Measurements from ENCODE around the gene CDK19. TPM values are rescaled to one million over a fixed set of nuclear protein-coding genes. Genes with fewer than 3 reads are reported as not detected.

Gene CDK19
- polyA plus RNA-seq, 1 of the 3 experiments (the other 2 are of a cell fraction): 6.5 TPM

DNA sequence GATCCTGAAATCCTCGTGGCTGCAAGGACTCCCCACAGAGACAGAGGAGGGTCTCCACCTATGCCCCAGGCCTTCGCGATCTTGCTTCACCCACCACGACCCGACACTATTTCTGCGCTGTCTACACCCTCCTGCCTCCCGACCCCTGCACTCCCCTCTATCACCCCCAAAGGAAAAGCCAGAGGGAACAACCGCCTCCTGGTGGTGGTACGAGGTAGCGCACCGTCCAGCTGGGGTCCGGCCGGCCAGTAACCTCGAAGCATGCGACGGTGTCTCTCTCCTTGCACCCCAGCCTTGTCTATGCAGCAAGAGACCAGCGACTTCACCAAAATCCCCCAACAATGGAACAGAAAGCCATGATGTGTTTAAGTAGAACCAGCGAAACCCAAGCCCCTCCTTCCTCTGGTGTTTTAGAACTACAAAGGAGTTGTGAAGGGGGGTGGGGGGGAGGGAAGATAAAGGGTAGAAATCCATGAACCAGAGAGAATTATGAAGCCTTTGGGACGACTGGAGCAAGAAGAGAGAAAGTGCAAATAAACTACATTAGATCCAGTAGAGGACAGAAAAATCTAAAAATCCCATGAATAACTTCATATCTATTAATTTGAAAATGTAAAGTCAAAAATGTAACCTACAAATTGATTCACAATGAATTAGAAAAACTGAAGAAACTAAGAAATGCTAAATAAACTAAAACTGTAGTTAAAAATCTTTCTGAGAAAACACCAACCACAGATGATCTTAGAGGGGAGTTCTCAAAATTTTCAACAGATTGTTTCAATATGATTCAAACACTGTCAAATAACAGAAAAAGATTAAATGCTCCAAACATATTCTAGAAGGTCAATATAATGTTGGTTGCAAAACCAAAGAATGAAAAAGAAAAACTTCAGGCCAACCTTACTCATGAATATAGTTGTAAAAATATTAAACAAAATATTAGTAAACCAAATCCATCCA, 168.0 kb downstream of the CDK19 start:
- no peak for DNase-seq
- no peaks in the 10 kb centered on the region for H3K9me3 ChIP-seq
- WGBS (ENCODE audit: low lambda C conversion rate): 95% methylated on average over 19 of the region's 19 CpGs
- ChIA-PET POLR2A (no interaction called here), CTCF (interaction anchor here (0.7 to 1.0 kb wide), 2 partner anchors 12 to 22 kb away, joined by 3 read pairs; no protein-coding TSS in a partner anchor)
- H3K4me1 ChIP-seq (ENCODE audit: control insufficient read depth in 1 of 2, insufficient read depth in 2 of 2, low read depth in 1 of 2, low read length in 1 of 2): peaks cover 10% of the 10 kb centered on the region in 2 experiments
- H3F3A ChIP-seq (replicated peaks; ENCODE audit: insufficient read depth): peaks cover 19% of the 10 kb centered on the region
- no peak overlapping the region for H3K4me2 ChIP-seq
- H2AFZ ChIP-seq (ENCODE audit: low read depth): no peak overlapping the region
- TF ChIP-seq NRF1 (IDR thresholded peaks at IDR 0.05; ENCODE audit: low read depth, low read length) (no peak), IRF3 (IDR thresholded peaks at IDR 0.05; ENCODE audit: low read depth, low read length) (no peak), CTCF (IDR thresholded peaks at IDR 0.05) (peak; percentile 41), POLR2AphosphoS5 (IDR thresholded peaks at IDR 0.05; ENCODE audit: low read depth, low read length) (no peak)
- no peaks in the 10 kb centered on the region for H3K27me3 ChIP-seq (ENCODE audit: insufficient read depth)
- no peaks in the 10 kb centered on the region; the same call in 1 of the 2 replicates for H3K9me2 ChIP-seq
- no peaks in the 10 kb centered on the region for H3K79me2 ChIP-seq (ENCODE audit: insufficient read depth)
- no peaks in the 10 kb centered on the region; the same call in 1 of the 2 replicates for H4K20me1 ChIP-seq (ENCODE audit: insufficient read depth)
- H3K4me3 ChIP-seq (ENCODE audit: low read depth in 2 of 2, low read length in 1 of 2): no peak overlapping the region
- no peak overlapping the region for H3K9ac ChIP-seq
- H3K36me3 ChIP-seq (replicated peaks in 1 of 2; ENCODE audit: control insufficient read depth in 1 of 2, insufficient read depth in 2 of 2, low read length in 1 of 2): peaks cover 0 to 7% of the 10 kb centered on the region in 2 experiments
- H3K27ac ChIP-seq (ENCODE audit: low read depth in 2 of 2, low read length in 1 of 2): no peak overlapping the region

DNA sequence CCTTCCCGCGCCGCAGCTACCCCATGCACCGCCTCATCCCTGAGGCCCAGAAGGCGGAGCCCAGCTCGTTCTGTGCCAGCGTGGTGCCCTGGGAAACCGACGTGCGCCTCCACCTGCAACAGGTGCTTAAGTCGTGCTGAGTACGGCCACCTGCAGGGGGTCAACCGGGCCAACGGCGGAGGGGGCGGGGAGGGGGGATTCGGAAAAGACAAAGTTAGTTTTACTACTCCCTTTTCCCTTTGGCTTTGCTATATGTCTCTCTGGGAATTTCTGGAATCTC, 168.9 kb downstream of the CDK19 start:
- H3K4me3 ChIP-seq (ENCODE audit: low read depth in 2 of 2, low read length in 1 of 2): no peak overlapping the region
- H3F3A ChIP-seq (replicated peaks; ENCODE audit: insufficient read depth): peaks cover 19% of the 10 kb centered on the region
- TF ChIP-seq PBX3 (IDR thresholded peaks at IDR 0.05) (no peak), RAD21 (IDR thresholded peaks at IDR 0.05; ENCODE audit: low read length) (no peak), USF1 (IDR thresholded peaks at IDR 0.05; ENCODE audit: borderline replicate concordance, low read depth) (no peak), YY1 (IDR thresholded peaks at IDR 0.05; ENCODE audit: low read depth) (no peak)
- no peak overlapping the region for H2AFZ ChIP-seq (ENCODE audit: low read depth)
- H3K27ac ChIP-seq (ENCODE audit: low read depth in 2 of 2, low read length in 1 of 2): no peak overlapping the region
- H3K4me1 ChIP-seq (ENCODE audit: control insufficient read depth in 1 of 2, insufficient read depth in 2 of 2, low read depth in 1 of 2, low read length in 1 of 2): peaks cover 10% of the 10 kb centered on the region in 2 experiments
- no peaks in the 10 kb centered on the region; the same call in 1 of the 2 replicates for H4K20me1 ChIP-seq (ENCODE audit: insufficient read depth)
- no peaks in the 10 kb centered on the region for H3K79me2 ChIP-seq (ENCODE audit: insufficient read depth)
- no peak overlapping the region for H3K9ac ChIP-seq
- no peak overlapping the region for H3K4me2 ChIP-seq
- H3K27me3 ChIP-seq (ENCODE audit: insufficient read depth): no peaks in the 10 kb centered on the region
- no peaks in the 10 kb centered on the region for H3K9me3 ChIP-seq
- CTCF ChIA-PET: no interaction called here
- peaks cover 0 to 7% of the 10 kb centered on the region in 2 experiments for H3K36me3 ChIP-seq (replicated peaks in 1 of 2; ENCODE audit: control insufficient read depth in 1 of 2, insufficient read depth in 2 of 2, low read length in 1 of 2)
- H3K9me2 ChIP-seq: no peaks in the 10 kb centered on the region; the same call in 1 of the 2 replicates
- POLR2A ChIA-PET: no interaction called here
- DNase-seq: no peak
- 98% methylated on average over 8 of the region's 17 CpGs for WGBS (ENCODE audit: low lambda C conversion rate)

Measured in SK-N-SH (cell line).